GM19372 (cell line): Measurements from ENCODE around the gene AMZ1.
A peak's percentile ranks its signal among the peaks of the same experiment; 100 is the strongest.
"Not testable (repeated sequence)": the region's sequence is repeated elsewhere in the genome, so short reads cannot be mapped to it uniquely, and the experiment has no call there.

Experiments used
- ATAC-seq: cut with Tn5 transposase; IDR thresholded peaks from one replicate; pipeline ENCODE4 v1.9.1; 2021; ENCODE audit warnings: mild to moderate bottlenecking, low read depth, moderate library complexity; ENCODE audit not compliant: unreplicated experiment

Gene AMZ1

DNA sequence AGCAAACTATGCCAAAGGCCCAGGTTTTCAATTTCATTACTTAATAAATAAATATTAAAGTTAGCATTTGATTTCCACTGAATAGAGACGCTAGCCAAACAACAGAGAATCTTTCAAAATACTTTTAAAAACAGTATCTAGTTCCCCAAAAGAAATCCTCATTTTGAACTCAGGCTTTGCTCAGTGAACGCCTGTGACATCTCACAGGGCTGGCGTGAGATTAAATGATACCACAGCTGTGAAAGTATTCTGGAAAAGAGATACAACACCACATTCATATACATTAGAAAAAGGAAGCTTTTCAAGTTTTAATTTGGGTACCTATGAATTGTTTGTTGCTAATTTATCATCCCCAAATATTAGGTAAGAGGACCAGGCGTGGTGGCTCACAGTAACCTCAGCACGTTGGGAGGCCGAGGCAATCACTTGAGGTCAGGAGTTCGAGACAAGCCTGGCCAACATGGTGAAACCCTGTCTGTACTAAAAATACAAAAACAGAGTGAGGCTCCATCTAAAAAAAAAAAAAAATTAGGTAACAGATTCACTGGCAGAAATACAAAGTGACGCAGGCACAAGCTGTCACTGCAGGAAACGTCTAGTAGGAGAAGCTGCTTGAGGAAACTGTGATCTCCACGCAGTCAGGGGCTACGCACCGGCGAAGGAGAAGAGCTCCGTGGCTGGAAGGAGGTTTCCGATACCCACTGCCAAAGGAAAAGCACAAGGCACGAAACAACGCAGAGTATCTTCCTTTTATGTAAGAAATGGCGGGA is 50.0 kb downstream of the AMZ1 start:
- no peak for ATAC-seq

DNA sequence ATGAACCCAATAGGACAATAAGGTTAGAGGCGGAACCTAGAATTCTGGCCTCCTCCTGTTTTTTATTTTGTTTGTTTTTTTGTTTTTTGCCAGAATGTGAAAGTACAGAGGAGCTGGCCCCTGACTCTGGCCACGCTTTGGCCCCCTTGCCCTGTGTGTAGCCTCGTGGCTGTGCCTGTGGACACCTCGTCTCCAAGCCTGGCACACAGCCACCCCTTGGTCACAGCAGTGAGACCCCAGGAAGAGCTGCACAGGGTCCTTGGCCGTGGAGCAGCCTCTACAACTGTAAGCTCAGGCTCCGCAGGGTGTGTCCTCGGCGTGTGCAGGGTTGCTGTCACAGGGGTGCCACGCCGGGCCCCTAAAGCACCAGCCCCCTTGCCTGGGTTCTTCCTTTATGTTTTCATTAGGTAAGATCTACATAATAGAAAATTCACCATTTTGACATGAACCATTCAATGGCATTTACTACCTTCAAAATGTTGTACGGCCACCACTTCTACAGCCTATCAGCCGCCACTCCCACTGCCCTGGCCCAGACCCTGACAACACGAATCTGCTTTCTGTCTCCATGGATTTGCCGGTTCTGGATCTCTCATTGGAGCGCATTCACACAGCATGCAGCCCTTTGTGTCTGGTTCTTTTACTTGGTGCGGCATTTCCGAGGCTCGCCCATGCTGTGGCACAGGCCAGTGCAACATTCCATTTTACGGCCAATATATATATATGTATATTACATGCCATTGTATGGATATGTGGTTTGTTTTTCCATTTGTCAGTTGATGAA is 51.0 kb downstream of the AMZ1 start:
- no peak for ATAC-seq

DNA sequence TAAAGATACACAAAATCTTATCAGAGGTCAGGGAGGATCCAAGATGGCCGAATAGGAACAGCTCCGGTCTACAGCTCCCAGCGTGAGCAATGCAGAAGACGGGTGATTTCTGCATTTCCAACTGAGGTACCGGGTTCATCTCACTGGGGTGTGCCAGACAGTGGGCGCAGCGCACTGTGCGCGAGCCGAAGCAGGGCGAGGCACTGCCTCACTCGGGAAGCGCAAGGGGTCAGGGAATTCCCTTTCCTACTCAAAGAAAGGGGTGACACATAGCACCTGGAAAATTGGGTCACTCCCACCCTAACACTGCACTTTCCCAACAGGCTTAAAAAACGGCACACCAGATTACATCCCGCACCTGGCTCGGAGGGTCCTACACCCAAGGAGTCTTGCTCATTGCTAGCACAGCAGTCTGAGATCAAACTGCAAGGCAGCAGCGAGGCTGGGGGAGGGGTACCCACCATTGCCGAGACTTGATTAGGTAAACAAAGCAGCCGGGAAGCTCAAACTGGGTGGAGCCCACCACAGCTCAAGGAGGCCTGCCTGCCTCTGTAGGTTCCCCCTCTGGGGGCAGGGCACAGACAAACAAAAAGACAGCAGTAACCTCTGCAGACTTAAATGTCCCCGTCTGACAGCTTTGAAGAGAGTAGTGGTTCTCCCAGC is 55.7 kb downstream of the AMZ1 start:
- not testable (repeated sequence) for ATAC-seq

GRCh38 chr7:2748684-2749083 is 60.7 kb downstream of the AMZ1 start:
- ATAC-seq = not testable (repeated sequence)

DNA sequence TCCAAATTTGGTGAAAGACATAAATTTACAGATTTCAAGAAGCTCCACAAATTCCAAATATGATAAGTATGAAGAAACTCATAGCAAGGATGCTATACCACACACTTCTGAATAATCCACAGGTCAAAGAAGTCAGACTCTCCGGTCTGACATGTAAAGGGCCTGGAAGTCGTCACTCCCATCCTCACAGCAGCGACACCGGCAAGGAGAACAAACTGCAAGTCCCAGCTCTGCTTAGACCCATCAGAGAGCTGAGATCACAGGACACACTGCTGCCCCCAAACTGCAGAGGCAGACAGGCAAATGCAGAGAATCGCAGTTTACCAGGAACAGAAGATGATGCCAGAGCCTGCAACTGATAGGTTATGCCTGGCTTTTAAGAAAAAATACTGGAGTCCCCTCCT is 62.0 kb downstream of the AMZ1 start:
- ATAC-seq = no peak

GRCh38 chr7:2751086-2751485 is 63.1 kb downstream of the AMZ1 start:
- ATAC-seq = no peak

GRCh38 chr7:2753148-2753547 is 65.1 kb downstream of the AMZ1 start:
- no peak for ATAC-seq

- no peak for ATAC-seq
Measured at GRCh38 chr7:2754086-2754485, 66.1 kb downstream of the AMZ1 start.

DNA sequence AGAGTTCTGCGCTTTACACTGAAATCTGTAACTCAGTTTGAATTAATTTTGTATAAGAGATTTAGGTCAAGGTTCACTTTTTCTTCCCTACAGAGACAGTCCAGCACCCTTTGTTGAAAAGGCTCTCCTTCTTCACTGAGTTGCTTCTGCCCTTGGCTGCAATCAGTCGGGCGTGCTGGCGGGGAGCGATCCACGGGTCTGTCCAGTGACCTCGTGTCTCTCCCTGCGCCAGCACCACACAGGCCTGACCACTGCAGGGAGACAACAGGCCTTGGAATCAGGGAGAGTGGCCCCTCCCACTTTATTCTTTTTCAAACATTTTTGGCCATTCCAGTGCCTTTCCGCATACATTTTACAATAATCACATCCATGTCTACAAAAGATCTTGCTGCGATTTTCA is 66.9 kb downstream of the AMZ1 start:
- no peak for ATAC-seq

DNA sequence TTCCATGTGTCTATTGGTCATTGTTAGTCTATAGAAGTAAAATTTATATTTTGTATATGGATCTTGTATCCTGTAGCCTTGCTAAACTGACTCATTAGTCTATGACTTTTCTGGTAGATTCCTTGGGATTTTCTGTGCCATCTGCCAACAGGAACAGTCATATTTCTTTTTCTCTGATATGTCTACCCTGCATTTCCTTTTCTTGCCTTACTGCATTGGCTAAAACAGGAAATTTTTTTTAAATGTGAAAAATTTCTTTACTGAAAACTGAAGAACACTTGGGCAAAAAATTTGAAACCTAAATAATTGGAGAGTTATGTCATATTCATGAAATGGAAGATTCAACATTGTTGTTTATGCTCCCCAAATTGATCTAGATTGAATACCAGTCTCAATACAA is 67.5 kb downstream of the AMZ1 start:
- ATAC-seq = no peak

GRCh38 chr7:2757361-2757903 is 69.4 kb downstream of the AMZ1 start:
- peak; percentile 5 for ATAC-seq

DNA sequence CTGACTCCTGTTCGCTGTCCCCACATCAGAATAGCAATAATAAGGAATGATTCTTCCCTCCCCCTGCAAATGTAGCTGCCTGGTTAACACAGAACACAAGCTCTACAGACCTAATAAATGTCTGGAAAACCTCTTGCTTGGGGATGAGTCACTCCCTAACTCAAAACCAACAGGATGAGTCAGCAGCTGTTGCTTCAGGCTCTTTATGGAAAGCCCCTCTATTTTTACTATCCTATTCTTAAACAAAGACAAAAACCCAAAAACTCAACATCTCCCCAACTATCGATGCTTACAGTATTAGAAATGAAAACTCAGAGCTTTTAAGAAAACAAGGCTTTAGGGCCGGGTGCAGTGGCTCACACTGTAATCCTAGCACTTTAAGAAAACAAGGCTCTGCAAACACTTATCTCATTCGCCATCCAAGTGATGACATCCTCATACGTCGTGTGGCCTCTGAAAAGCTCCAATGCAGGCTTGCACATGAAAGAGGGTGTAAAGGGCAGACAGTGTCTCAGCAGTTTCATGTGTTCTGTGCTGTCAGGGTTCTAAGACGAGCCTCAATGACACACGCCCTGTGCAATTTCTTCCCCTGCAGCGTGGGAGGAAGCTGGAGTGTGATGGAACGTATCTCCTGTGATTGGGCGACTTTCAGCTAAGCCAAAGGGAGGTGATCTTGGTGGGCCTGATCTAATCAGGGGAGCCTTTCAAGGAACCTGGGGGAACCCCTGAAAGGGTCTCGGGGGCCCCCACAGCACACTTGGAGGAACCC is 70.1 kb downstream of the AMZ1 start:
- ATAC-seq = peak; percentile 67

GRCh38 chr7:2758673-2759616 is 70.9 kb downstream of the AMZ1 start:
- ATAC-seq = no peak

DNA sequence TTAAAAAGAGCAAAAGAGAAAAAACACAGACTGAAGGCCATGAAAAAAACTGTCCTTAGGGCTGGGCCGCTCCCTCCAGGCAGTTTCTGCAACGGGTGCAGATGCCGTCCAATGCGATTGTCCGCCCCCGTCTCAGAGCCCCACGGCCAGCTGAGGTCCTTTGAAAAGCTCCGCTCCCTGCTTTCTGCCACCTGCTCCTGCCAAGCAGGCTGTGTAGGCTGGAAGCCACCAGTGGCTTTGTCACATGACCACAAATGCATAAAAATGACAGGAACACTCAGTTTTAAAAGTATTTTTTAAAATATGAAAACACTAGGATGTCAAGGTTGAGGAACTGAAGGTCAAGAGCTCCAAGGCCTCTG is 71.7 kb downstream of the AMZ1 start:
- ATAC-seq = no peak

DNA sequence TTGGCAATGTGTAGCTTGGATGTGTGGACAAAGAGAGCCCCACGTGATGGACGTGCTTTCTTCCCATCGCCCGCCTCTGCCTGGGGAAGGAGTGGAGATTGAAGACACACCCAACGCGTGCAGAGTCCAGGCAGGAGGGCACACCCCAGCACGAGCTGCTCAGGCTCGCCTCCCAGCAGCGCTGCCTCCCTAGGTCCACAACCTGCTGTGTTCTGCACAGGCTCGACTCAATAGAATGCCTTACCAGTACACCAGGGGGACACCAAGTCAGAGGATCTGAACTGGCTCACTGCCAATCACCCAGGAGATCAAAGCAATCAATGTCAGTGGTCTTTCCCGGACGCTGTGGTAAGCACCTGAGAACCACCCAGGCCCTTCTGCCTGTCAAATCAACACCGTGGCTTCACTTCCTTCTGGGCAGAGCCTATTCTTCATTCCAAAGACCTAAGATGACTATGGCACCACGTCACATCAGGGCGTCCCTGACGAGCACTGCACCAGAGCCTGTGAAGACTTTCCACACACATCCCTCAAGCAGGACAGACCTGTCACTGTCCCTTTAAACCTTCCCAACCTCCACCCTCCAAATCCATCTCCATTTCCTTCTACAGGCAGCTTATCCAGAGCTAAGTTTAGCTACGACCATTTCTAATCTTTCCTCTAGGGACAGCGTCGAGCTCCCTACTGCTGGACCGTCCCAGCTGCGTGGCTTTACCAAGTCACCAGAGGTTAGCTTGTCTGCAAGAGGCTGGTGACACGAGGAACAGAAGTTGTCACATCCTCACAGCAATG is 72.3 kb downstream of the AMZ1 start:
- ATAC-seq = no peak

DNA sequence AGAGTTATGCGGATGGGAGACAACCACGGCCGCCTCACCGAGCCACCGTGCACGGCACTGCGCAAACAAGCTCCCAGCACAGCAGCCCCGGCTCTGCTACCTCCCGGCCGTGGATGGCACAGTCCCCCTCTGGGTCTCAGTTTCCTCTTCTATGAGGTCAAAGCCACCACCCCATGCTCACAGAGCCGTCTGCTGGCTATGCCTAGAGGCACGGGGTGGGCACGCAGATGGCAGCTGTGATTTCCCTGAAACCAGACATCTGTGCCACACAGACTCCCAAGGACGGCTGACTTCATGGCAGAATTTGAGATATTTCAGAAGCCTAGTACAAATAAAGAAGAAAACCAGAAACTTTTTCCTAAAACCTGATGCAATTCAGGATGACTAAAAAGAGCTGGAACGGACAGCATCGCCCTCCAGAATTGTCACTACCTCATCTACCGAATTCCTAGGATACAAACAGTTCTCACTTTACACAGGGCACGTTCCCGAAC is 73.2 kb downstream of the AMZ1 start:
- no peak for ATAC-seq

- ATAC-seq = no peak
Measured at GRCh38 chr7:2761801-2762497, 73.9 kb downstream of the AMZ1 start.

GRCh38 chr7:2763597-2763996 is 75.6 kb downstream of the AMZ1 start:
- ATAC-seq = no peak
